Measurements from ENCODE around the gene TIGD3.

The TIGD3 gene

GRCh38 chr11:65320386-65321075, 34.0 kb upstream of the TIGD3 start:
- Histone ChIP-seq H3K9me3 (ENCODE audit: control insufficient read depth, low read length) (no peaks in the 10 kb centered on the region), H3K9ac (no peak overlapping the region), H3K36me3 (ENCODE audit: control insufficient read depth, insufficient read depth, low read length) (no peaks in the 10 kb centered on the region), H3K4me1 (no peaks in the 10 kb centered on the region), H3K27ac (no peak overlapping the region), H2AFZ (no peak overlapping the region), H3K79me2 (no peaks in the 10 kb centered on the region), H3K4me3 (ENCODE audit: low read depth, low read length) (no peak overlapping the region), H3K27me3 (ENCODE audit: control insufficient read depth, insufficient read depth, low read length) (no peaks in the 10 kb centered on the region), H3K4me2 (ENCODE audit: low read length) (no peak overlapping the region)
- TF ChIP-seq CTCF (IDR thresholded peaks at IDR 0.05) = no peak

- no peak for TF ChIP-seq CTCF (IDR thresholded peaks at IDR 0.05)
- no peaks in the 10 kb centered on the region for H3K4me1 ChIP-seq
- H3K9me3 ChIP-seq (ENCODE audit: control insufficient read depth, low read length) = no peaks in the 10 kb centered on the region
- H3K27me3 ChIP-seq (ENCODE audit: control insufficient read depth, insufficient read depth, low read length) = no peaks in the 10 kb centered on the region
- H3K36me3 ChIP-seq (ENCODE audit: control insufficient read depth, insufficient read depth, low read length) = no peaks in the 10 kb centered on the region
- H3K79me2 ChIP-seq = no peaks in the 10 kb centered on the region
- no peak overlapping the region for H3K9ac ChIP-seq
- H3K27ac ChIP-seq = no peak overlapping the region
- H2AFZ ChIP-seq = no peak overlapping the region
- H3K4me2 ChIP-seq (ENCODE audit: low read length) = no peak overlapping the region
- no peak overlapping the region for H3K4me3 ChIP-seq (ENCODE audit: low read depth, low read length)
These were observed 33.5 kb upstream of the TIGD3 start for GRCh38 chr11:65321076-65321475.

GRCh38 chr11:65321828-65322485, 32.6 kb upstream of the TIGD3 start:
- Histone ChIP-seq H2AFZ (no peak overlapping the region), H3K4me1 (no peaks in the 10 kb centered on the region), H3K9me3 (ENCODE audit: control insufficient read depth, low read length) (no peaks in the 10 kb centered on the region), H3K27me3 (ENCODE audit: control insufficient read depth, insufficient read depth, low read length) (no peaks in the 10 kb centered on the region), H3K79me2 (no peaks in the 10 kb centered on the region), H3K4me3 (ENCODE audit: low read depth, low read length) (no peak overlapping the region), H3K9ac (no peak overlapping the region), H3K27ac (no peak overlapping the region), H3K36me3 (ENCODE audit: control insufficient read depth, insufficient read depth, low read length) (no peaks in the 10 kb centered on the region), H3K4me2 (ENCODE audit: low read length) (no peak overlapping the region)
- TF ChIP-seq CTCF (IDR thresholded peaks at IDR 0.05) = no peak

GRCh38 chr11:65323813-65324212, 30.7 kb upstream of the TIGD3 start:
- no peak overlapping the region for H3K4me3 ChIP-seq (ENCODE audit: low read depth, low read length)
- no peaks in the 10 kb centered on the region for H3K36me3 ChIP-seq (ENCODE audit: control insufficient read depth, insufficient read depth, low read length)
- no peaks in the 10 kb centered on the region for H3K4me1 ChIP-seq
- TF ChIP-seq CTCF (IDR thresholded peaks at IDR 0.05) = no peak
- no peak overlapping the region for H3K27ac ChIP-seq
- no peaks in the 10 kb centered on the region for H3K9me3 ChIP-seq (ENCODE audit: control insufficient read depth, low read length)
- no peak overlapping the region for H2AFZ ChIP-seq
- H3K79me2 ChIP-seq = no peaks in the 10 kb centered on the region
- H3K4me2 ChIP-seq (ENCODE audit: low read length) = no peak overlapping the region
- H3K9ac ChIP-seq = no peak overlapping the region
- no peaks in the 10 kb centered on the region for H3K27me3 ChIP-seq (ENCODE audit: control insufficient read depth, insufficient read depth, low read length)

GRCh38 chr11:65325435-65325834, 29.1 kb upstream of the TIGD3 start:
- no peaks in the 10 kb centered on the region for H3K79me2 ChIP-seq
- H3K27ac ChIP-seq = no peak overlapping the region
- H3K4me1 ChIP-seq = no peaks in the 10 kb centered on the region
- no peak for TF ChIP-seq CTCF (IDR thresholded peaks at IDR 0.05)
- H3K4me3 ChIP-seq (ENCODE audit: low read depth, low read length) = no peak overlapping the region
- no peaks in the 10 kb centered on the region for H3K27me3 ChIP-seq (ENCODE audit: control insufficient read depth, insufficient read depth, low read length)
- no peaks in the 10 kb centered on the region for H3K36me3 ChIP-seq (ENCODE audit: control insufficient read depth, insufficient read depth, low read length)
- H3K9ac ChIP-seq = no peak overlapping the region
- no peak overlapping the region for H2AFZ ChIP-seq
- H3K9me3 ChIP-seq (ENCODE audit: control insufficient read depth, low read length) = no peaks in the 10 kb centered on the region
- H3K4me2 ChIP-seq (ENCODE audit: low read length) = no peak overlapping the region
